SK-N-SH (cell line): Measurements from ENCODE around the gene WWTR1.

ENCODE experiments used
- CHD2 ChIP-seq: fragments of 150-350 bp; IDR thresholded peaks from 2 replicates; pipeline ENCODE4 v1.6.1; 2018; ENCODE audit warnings: low read length; ENCODE audit not compliant: partially characterized antibody
- CTCF ChIP-seq: fragments of 200-600 bp; sonication (generic); IDR thresholded peaks from 2 replicates; pipeline ENCODE4 v1.6.1; 2017; ENCODE audit warnings: antibody characterized with exemption, mild to moderate bottlenecking, moderate library complexity
- EP300 ChIP-seq, 2 experiments: IDR thresholded peaks; 2 replicates each; pipeline versions ENCODE4 v1.4.0 to v1.6.1; 2012; ENCODE audit warnings: borderline replicate concordance in 1 of 2, low read depth in 1 of 2, low read length in 1 of 2
- MAX ChIP-seq: IDR thresholded peaks from 2 replicates; pipeline ENCODE4 v1.4.0; 2012; ENCODE audit warnings: low read depth
- NFIC ChIP-seq: IDR thresholded peaks from 2 replicates; pipeline ENCODE4 v1.4.0; 2012; ENCODE audit warnings: borderline replicate concordance
- PBX3 ChIP-seq: IDR thresholded peaks from 2 replicates; pipeline ENCODE4; 2012
- POLR2AphosphoS5 ChIP-seq: IDR thresholded peaks from 2 replicates; pipeline ENCODE4 v1.6.1; 2012; ENCODE audit warnings: low read depth, low read length
- RCOR1 ChIP-seq: fragments of 150-350 bp; IDR thresholded peaks from 2 replicates; pipeline ENCODE4 v1.6.1; 2017; ENCODE audit warnings: antibody characterized with exemption, low read length
- REST ChIP-seq: IDR thresholded peaks from 2 replicates; pipeline ENCODE4 v1.6.1; 2012; ENCODE audit warnings: mild to moderate bottlenecking, low read depth, low read length, moderate library complexity
- RFX5 ChIP-seq: IDR thresholded peaks from 2 replicates; pipeline ENCODE4 v1.6.1; 2012; ENCODE audit warnings: mild to moderate bottlenecking, improper control_type of control experiment, low read length
- RXRA ChIP-seq: IDR thresholded peaks from 2 replicates; pipeline ENCODE4 v1.4.0; 2012; ENCODE audit warnings: low read depth, mild to moderate bottlenecking, borderline replicate concordance
- SMC3 ChIP-seq: IDR thresholded peaks from 2 replicates; pipeline ENCODE4 v1.6.1; 2012; ENCODE audit warnings: low read depth, low read length, improper control_type of control experiment
- USF2 ChIP-seq: fragments of 150-350 bp; IDR thresholded peaks from 2 replicates; pipeline ENCODE4 v1.6.1; 2017; ENCODE audit warnings: antibody characterized with exemption, low read length, low read depth, borderline replicate concordance
- YY1 ChIP-seq: IDR thresholded peaks from 2 replicates; pipeline ENCODE4 v1.4.0; 2012; ENCODE audit warnings: low read depth, mild to moderate bottlenecking

- TF ChIP-seq MAX (no peak), REST (no peak), CTCF (no peak), EP300 (IDR thresholded peaks at IDR 0.05; ENCODE audit: borderline replicate concordance in 1 of 2, low read depth in 1 of 2, low read length in 1 of 2) (no peak), PBX3 (0 out of 2 replicates have a peak, but pooled peaks have one; percentile 7), YY1 (no peak), NFIC (no peak), SMC3 (no peak), RFX5 (no peak), POLR2AphosphoS5 (no peak), RXRA (no peak), RCOR1 (no peak), USF2 (no peak), CHD2 (no peak)
These were observed 156.3 kb downstream of the WWTR1 start for GRCh38 chr3:149501524-149501923.
